CD4-positive, alpha-beta T cell treated with Interleukin-4 for 4 hours (primary cell): ENCODE measurements around the gene AKT2.

ENCODE experiments used
- DNase-seq: peaks from one replicate; pipeline ENCODE4 v3.0.0-alpha.2; 2020

Gene AKT2

GRCh38 chr19:40216013-40216776 lies 69.0 kb downstream of the AKT2 start:
- DNase-seq: no peak

- DNase-seq: no peak
Observed at GRCh38 chr19:40214936-40215335, 70.2 kb downstream of the AKT2 start.

- DNase-seq: no peak
Observed at GRCh38 chr19:40213882-40214570, 71.1 kb downstream of the AKT2 start.

GRCh38 chr19:40213251-40213829 lies 71.8 kb downstream of the AKT2 start:
- DNase-seq: no peak

GRCh38 chr19:40210889-40211288 lies 74.3 kb downstream of the AKT2 start:
- DNase-seq: no peak

- no peak for DNase-seq
Observed at GRCh38 chr19:40208602-40209001, 76.5 kb downstream of the AKT2 start.

- no peak for DNase-seq
Observed at GRCh38 chr19:40205760-40206159, 79.4 kb downstream of the AKT2 start.

GRCh38 chr19:40204381-40204780 lies 80.8 kb downstream of the AKT2 start:
- DNase-seq: no peak

- DNase-seq: no peak
Observed at GRCh38 chr19:40200341-40201099, 84.6 kb downstream of the AKT2 start.

GRCh38 chr19:40198272-40198990 lies 86.7 kb downstream of the AKT2 start:
- no peak for DNase-seq

- no peak for DNase-seq
Observed at GRCh38 chr19:40193587-40193849, 91.6 kb downstream of the AKT2 start.

- DNase-seq: no peak
Observed at GRCh38 chr19:40192758-40193586, 92.2 kb downstream of the AKT2 start.

- DNase-seq: no peak
Observed at GRCh38 chr19:40191836-40192646, 93.1 kb downstream of the AKT2 start.

GRCh38 chr19:40190891-40191835 lies 94.0 kb downstream of the AKT2 start, which contains the start of gene MAP3K10:
TSS of gene MAP3K10 (plus strand) at chr19:40191426. CDS start at chr19:40192032, 606 bp downstream.
- peak; percentile 62 for DNase-seq

- DNase-seq: no peak
Observed at GRCh38 chr19:40184273-40184672, 100.9 kb downstream of the AKT2 start.
